Transverse colon (tissue), 3 donors: ENCODE results near the gene SMARCD1.

ENCODE experiments used
- CTCF ChIP-seq, 5 experiments: fragments of 200-600 bp in 3 of 5; fragments of 450-650 bp in 2 of 5; sonication (generic) in 3 of 5; IDR thresholded peaks; 1 replicate in 2 of 5; 2 replicates in 3 of 5; pipeline ENCODE4 v1.5.1; 2016 to 2017; ENCODE audit warnings: antibody characterized with exemption in 5 of 5, inconsistent platforms in 3 of 5, mild to moderate bottlenecking in 2 of 5, moderate library complexity in 1 of 5
- POLR2A ChIP-seq: fragments of 450-650 bp; IDR thresholded peaks from one replicate; pipeline ENCODE4 v1.6.1; 2016; ENCODE audit warnings: antibody characterized with exemption, mild to moderate bottlenecking, moderate library complexity

- TF ChIP-seq CTCF (IDR thresholded peaks at IDR 0.05), result no peak
- TF ChIP-seq POLR2A, result no peak
These were observed 35.7 kb upstream of the SMARCD1 start for GRCh38 chr12:50049254-50050118.
